ENCODE data around the gene PPM1K.

DNA sequence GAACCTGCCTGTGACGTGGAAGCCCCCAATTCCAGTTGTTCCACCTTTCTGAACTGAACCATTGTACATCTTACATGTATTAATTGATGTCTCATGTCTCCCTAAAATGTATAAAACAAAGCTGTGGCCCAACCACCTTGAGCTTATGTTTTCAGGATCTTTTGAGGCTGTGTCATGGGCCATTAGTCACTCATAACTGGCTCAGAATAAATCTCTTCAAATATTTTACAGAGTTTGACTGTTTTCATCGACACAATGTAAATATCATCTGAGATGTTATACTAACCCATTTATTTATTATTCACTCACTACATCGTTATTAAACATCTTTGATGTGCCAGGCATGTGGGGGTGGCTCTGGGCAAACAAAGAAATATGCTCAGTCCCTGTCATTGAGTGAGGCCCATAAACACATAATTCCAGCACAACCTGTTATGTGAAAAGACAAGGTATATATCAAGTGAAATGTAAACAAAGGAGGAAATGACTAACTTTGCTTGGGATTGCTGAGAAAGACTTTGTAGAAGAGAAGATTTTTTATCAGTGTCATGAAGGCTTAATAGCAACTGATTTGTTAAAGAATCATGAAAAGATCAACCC is 34.5 kb upstream of the PPM1K start:
- TF ChIP-seq, protein P1, sequence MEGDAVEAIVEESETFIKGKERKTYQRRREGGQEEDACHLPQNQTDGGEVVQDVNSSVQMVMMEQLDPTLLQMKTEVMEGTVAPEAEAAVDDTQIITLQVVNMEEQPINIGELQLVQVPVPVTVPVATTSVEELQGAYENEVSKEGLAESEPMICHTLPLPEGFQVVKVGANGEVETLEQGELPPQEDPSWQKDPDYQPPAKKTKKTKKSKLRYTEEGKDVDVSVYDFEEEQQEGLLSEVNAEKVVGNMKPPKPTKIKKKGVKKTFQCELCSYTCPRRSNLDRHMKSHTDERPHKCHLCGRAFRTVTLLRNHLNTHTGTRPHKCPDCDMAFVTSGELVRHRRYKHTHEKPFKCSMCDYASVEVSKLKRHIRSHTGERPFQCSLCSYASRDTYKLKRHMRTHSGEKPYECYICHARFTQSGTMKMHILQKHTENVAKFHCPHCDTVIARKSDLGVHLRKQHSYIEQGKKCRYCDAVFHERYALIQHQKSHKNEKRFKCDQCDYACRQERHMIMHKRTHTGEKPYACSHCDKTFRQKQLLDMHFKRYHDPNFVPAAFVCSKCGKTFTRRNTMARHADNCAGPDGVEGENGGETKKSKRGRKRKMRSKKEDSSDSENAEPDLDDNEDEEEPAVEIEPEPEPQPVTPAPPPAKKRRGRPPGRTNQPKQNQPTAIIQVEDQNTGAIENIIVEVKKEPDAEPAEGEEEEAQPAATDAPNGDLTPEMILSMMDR (IDR thresholded peaks at IDR 0.05; ENCODE audit: insufficient read depth, low read length, poor library complexity, severe bottlenecking), result no peak
- no peak for TF ChIP-seq EZH2phosphoT487 (conservative IDR thresholded peaks at IDR 0.05; ENCODE audit: low read length)

Measured in SU-DHL-6 (cell line).